Naive B cell (primary cell): ENCODE data around the gene PERM1. TPM values are rescaled to one million over a fixed set of nuclear protein-coding genes. Genes with fewer than 3 reads are reported as not detected.
"Not testable (repeated sequence)": the region's sequence is repeated elsewhere in the genome, so short reads cannot be mapped to it uniquely, and the experiment has no call there.

ENCODE experiments used
- ATAC-seq, 2 donors: fragments of 150-1000 bp; cut with Tn5 transposase; 2 replicates each; pipeline ENCODE4 v1.10.0; 2021; ENCODE audit warnings: low read depth in 2 of 2, mild to moderate bottlenecking in 2 of 2, moderate library complexity in 2 of 2
- DNase-seq: peaks from one replicate; pipeline ENCODE4 v3.0.0; 2022
- H3K27ac Mint-ChIP-seq, 6 donors: one replicate each; pipeline ENCODE4 v1.8.0; 2020 to 2022; ENCODE audit warnings: mild to moderate bottlenecking in 6 of 6, mixed read lengths in 6 of 6, moderate library complexity in 5 of 6, inconsistent platforms in 2 of 6
- H3K27me3 Mint-ChIP-seq, 3 donors: one replicate each; pipeline ENCODE4 v1.8.0; 2021 to 2022; ENCODE audit warnings: mixed read lengths in 3 of 3, mild to moderate bottlenecking in 1 of 3
- H3K36me3 Mint-ChIP-seq, 2 donors: one replicate each; pipeline ENCODE4 v1.8.0; 2020 to 2022; ENCODE audit warnings: mixed read lengths in 2 of 2, inconsistent platforms in 1 of 2, mild to moderate bottlenecking in 1 of 2
- H3K4me1 Mint-ChIP-seq, 3 donors: one replicate each; pipeline ENCODE4 v1.8.0; 2020 to 2022; ENCODE audit warnings: mixed read lengths in 3 of 3, inconsistent platforms in 1 of 3, mild to moderate bottlenecking in 1 of 3, moderate library complexity in 1 of 3
- H3K4me3 Mint-ChIP-seq, 8 donors: one replicate each; pipeline ENCODE4 v1.8.0; 2020 to 2022; ENCODE audit warnings: mild to moderate bottlenecking in 8 of 8, mixed read lengths in 8 of 8, moderate library complexity in 8 of 8, inconsistent platforms in 2 of 8
- H3K9me3 Mint-ChIP-seq, 7 donors: one replicate each; pipeline ENCODE4 v1.8.0; 2020 to 2022; ENCODE audit warnings: mixed read lengths in 7 of 7, mild to moderate bottlenecking in 5 of 7, inconsistent platforms in 2 of 7, moderate library complexity in 1 of 7
- polyA plus RNA-seq, 6 donors: library from polyadenylated mRNA; unstranded; fragments of 300-500 nt; fragmentation: Illumina TruSeq; gene quantifications; one replicate each; pipeline ENCODE4 v1.2.3, GENCODE V29; 2021; ENCODE audit warnings: low read depth in 6 of 6

Gene PERM1
- polyA plus RNA-seq, 6 donors from 2014 or later = not detected

DNA sequence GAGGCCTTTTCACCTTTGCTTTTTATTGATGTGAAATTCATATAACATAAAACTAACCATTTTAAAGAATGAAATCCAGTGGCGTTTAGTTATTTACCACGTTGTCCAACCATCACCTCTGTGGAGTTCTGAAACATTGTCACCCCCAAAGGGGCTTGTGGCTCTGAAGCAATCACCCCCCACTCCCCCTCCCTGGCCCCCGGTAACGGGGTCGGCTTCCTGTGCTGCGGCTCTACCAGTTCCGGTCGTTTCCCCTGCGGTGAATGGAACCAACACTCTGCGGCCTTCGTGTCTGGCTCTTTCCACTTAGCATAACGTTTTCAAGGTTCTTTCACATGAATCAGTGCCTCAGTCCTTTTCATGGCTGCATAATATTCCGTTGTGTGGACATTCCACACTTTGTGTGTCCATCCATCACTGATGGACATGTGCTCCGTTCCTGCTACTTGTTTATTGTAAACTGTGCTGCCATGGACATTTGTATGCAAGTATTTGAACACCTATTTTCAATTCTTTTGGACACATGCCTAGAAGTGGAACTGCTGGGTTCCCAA, 29.6 kb upstream of the PERM1 start:
- DNase-seq (no peak), ATAC-seq (no peak)
- H3K4me1 Mint-ChIP-seq = peaks cover 11 to 28% (median 26%) of the 10 kb centered on the region in 3 donors
- H3K9me3 Mint-ChIP-seq = no peaks in the 10 kb centered on the region
- H3K27ac Mint-ChIP-seq = peak overlapping the region in 1 of 6 donors; percentile 27
- no peaks in the 10 kb centered on the region for H3K36me3 Mint-ChIP-seq
- peaks cover 4 to 16% (median 12%) of the 10 kb centered on the region in 3 donors for H3K27me3 Mint-ChIP-seq
- H3K4me3 Mint-ChIP-seq = peak overlapping the region in 3 of 8 donors; percentile 5 to 58 (median 41)

DNA sequence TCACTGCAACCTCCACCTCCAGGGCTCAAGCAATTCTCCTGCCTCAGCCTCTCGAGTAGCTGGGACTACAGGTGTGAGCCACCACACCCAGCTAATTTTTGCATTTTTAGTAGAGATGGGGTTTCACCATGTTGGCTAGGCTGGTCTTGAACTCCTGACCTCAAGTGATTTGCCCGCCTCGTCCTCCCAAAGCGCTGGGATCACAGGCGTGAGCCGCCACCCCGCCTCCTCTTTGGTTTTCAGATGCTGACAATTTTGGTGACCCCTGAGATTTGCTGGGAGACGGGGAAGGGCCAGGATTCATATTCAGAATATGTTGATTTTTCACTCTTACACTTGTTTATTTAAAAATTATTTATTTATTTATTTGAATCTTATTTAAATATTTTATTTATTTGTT, 28.2 kb upstream of the PERM1 start:
- H3K4me3 Mint-ChIP-seq, H3K9me3 Mint-ChIP-seq, DNase-seq, ATAC-seq, H3K27ac Mint-ChIP-seq, H3K36me3 Mint-ChIP-seq: not testable (repeated sequence)
- peaks cover 13 to 30% (median 27%) of the 10 kb centered on the region in 3 donors for H3K4me1 Mint-ChIP-seq
- H3K27me3 Mint-ChIP-seq = peaks cover 14 to 29% (median 16%) of the 10 kb centered on the region in 3 donors

DNA sequence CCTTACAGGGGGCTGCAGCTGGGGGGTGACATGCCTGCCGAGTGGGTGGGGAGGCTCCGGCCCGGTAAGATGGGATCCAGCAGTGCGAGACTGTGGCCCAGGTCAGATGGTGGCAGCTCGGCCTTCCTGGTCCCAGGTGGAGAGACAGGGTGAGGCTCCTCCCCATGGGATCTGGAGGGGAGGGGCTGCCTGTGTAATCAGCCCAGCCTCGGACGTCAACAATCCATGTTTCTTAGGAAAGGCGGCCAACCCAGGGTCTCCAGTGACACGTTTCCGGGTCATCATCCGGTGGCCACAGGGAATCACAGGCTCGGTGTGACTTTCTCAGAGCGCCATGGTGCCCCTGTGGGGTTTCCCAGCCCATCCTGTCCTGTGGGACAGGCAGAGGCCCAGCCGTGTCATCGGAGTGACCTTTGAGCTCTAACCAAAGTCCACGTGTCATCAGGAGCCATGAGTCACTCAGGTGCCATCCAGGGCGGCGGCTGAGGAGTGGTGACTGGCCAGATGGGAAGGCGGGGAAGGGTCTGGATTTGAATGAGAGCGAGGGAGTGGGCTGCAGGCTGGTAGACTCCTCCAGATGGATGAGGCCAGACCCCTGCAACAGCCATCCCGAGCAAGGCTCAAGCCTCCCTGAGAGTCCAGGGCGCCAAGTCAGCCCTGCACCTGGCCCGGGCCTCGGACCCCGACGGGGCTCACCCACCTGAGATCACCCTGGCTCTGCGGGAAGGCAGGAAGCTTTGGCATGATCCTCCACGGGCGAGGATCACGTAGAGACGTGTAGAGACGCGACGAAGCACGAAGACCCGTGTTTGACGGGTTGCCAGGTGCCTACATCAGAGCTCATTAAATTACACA, 24.6 kb upstream of the PERM1 start:
- ATAC-seq = no peak
- no peak for DNase-seq

DNA sequence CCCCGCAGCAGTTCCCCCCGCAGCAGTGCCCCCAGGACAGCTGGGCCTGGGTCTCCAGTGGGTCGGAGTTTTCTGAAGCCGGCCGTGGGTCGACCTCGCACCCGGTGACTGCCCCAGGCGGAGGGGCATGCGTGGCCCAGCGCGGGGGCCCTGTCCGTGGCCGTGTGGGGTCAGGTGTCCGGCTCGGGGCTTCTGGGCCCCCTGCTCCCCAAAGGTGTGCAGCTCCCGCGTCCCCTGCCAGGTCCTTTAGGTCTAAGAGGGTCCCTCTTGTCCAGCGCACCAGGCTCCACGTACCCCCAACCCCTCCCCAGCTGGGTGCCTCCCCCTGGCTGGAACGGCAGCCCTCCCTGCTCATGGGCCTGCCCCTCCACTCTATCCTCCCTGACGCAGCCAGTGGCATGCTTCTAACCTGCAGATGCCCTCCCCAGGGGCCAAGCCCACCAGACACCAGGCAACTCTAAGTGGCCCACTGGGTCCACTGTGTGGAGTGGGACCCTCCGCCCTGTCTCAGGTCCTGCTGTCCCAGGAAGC, 23.9 kb upstream of the PERM1 start:
- Mint-ChIP-seq H3K36me3 (peaks cover 0 to 10% of the 10 kb centered on the region in 2 donors), H3K27me3 (peaks cover 26 to 55% (median 31%) of the 10 kb centered on the region in 3 donors), H3K4me3 (no peak overlapping the region), H3K9me3 (no peaks in the 10 kb centered on the region), H3K4me1 (peaks cover 11 to 16% (median 12%) of the 10 kb centered on the region in 3 donors), H3K27ac (no peak overlapping the region)
- ATAC-seq = no peak
- DNase-seq = no peak

More for the DNA sequence above, 24.6 kb upstream of the PERM1 start:
- Mint-ChIP-seq H3K9me3 (no peaks in the 10 kb centered on the region), H3K4me1 (peaks cover 7 to 18% (median 9%) of the 10 kb centered on the region in 3 donors), H3K27ac (no peak overlapping the region), H3K36me3 (peaks cover 0 to 10% of the 10 kb centered on the region in 2 donors), H3K4me3 (no peak overlapping the region), H3K27me3 (peaks cover 23 to 51% (median 28%) of the 10 kb centered on the region in 3 donors)

DNA sequence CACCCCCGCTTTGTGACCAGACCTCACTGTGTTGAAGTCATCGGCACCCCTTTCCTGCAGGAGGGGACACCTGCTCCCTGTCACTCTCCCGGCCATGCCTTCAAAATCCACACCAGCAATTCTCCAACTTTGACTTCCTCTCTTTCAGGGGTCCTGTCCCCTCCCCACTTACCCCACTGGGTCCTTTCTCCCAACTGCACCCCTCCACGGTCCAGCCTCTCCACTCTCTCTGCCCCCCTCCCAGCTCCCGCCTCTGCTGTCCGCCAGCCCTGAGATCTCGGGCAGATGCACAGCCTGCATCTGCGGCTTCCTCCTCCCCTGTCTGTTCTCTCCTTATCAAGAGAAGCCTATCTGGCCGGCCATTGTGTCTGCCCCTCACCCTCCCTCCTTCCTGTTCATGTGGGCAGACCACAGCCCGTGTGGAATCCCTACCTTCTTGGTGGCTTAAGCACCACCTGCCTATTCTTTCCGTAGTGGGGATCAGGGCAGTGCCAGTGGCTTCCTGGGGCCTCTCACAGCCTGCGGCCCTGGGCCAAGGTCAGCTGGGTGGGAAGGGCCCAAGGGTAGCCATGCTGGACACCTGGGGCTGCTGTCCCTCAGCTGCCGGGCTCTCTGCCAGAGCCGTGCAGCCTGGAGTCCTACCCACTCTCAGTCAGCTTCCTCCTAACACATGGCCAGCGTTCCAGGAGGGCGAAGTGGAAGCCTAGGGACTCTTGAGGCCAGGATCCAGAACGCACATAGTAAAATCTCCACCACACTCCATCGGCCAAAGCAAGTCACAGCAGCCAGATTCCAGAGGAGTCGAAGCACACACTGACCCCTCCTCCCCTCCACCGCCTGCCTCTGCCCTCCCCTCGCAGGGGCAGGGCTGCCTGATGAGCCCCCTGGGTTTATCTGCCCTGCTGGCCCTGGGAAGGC, 23.1 kb upstream of the PERM1 start:
- no peaks in the 10 kb centered on the region for H3K9me3 Mint-ChIP-seq
- peaks cover 0 to 10% of the 10 kb centered on the region in 2 donors for H3K36me3 Mint-ChIP-seq
- H3K27me3 Mint-ChIP-seq = peaks cover 29 to 59% (median 36%) of the 10 kb centered on the region in 3 donors
- peaks cover 15 to 17% (median 16%) of the 10 kb centered on the region in 3 donors for H3K4me1 Mint-ChIP-seq
- ATAC-seq = no peak
- DNase-seq = no peak
- peak overlapping the region in 1 of 8 donors; percentile 38 for H3K4me3 Mint-ChIP-seq
- peak overlapping the region in 3 of 6 donors; percentile 23 to 49 (median 49) for H3K27ac Mint-ChIP-seq

DNA sequence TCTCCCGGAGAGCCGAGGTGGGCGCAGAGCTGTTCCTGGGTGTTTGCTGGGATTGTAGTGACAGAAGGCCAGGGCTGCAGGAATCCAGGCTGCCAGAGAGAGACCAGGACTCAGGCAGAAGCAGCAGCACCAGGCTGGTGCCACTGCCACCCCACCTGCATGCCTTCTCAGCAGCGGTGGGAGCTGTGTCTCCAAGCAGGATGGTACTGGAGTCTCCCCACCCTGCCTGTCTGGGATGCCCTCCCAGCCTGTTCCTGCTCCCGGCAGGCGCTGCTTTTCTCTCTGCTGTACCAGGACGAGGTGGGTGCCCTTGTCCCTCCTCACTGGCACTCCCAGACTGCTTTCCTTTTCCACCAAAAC, 22.5 kb upstream of the PERM1 start:
- peak overlapping the region in 1 of 6 donors; percentile 49 for H3K27ac Mint-ChIP-seq
- H3K4me3 Mint-ChIP-seq = peak overlapping the region in 1 of 8 donors; percentile 38
- no peak for ATAC-seq
- peaks cover 0 to 10% of the 10 kb centered on the region in 2 donors for H3K36me3 Mint-ChIP-seq
- peaks cover 15 to 17% (median 16%) of the 10 kb centered on the region in 3 donors for H3K4me1 Mint-ChIP-seq
- H3K27me3 Mint-ChIP-seq = peaks cover 29 to 59% (median 36%) of the 10 kb centered on the region in 3 donors
- no peaks in the 10 kb centered on the region for H3K9me3 Mint-ChIP-seq
- DNase-seq = no peak

DNA sequence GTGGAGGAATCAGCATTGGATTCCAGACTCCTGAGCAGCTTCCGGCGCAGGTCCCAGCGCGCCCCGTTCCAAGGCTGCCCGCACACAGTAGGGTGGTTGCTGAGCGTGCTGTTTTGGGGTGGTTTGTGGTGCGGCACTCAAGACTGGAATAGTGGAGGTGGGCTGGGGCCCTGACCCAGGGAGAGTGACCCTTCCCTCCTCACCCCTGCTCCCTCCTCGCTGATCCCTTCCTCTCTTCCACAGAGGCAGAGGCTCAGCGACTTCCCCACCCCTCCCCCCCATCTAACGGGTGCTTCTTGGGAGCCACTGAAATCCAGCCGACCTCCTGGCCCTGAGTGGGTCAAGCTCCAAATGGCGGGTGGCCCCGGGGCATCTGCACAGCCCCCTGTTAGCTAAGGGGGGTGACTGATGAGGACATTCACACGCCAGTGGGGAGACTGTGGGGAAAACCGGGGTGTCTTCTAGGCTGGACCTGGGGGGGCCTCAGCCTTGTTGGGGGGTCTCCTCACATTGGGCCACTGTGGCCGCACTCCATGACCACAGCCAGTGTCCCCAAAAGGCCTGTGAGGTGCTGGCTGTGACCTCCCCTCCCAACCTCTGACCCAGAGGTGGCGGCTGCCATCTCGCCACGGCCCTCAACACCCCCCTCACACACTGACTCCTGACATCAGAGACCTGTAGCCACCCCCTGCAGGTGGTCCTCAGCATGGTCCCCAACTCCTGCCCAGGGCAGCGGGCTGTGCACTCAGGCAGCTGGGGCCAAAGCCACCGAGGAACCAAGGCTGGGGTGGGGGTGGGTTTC, 21.9 kb upstream of the PERM1 start:
- no peak for DNase-seq
- Mint-ChIP-seq H3K4me3 (peak overlapping the region in 1 of 8 donors; percentile 74), H3K9me3 (no peaks in the 10 kb centered on the region), H3K36me3 (peaks cover 0 to 10% of the 10 kb centered on the region in 2 donors), H3K27ac (no peak overlapping the region), H3K27me3 (peaks cover 25 to 59% (median 36%) of the 10 kb centered on the region in 3 donors), H3K4me1 (peaks cover 15 to 17% (median 16%) of the 10 kb centered on the region in 3 donors)
- no peak for ATAC-seq

DNA sequence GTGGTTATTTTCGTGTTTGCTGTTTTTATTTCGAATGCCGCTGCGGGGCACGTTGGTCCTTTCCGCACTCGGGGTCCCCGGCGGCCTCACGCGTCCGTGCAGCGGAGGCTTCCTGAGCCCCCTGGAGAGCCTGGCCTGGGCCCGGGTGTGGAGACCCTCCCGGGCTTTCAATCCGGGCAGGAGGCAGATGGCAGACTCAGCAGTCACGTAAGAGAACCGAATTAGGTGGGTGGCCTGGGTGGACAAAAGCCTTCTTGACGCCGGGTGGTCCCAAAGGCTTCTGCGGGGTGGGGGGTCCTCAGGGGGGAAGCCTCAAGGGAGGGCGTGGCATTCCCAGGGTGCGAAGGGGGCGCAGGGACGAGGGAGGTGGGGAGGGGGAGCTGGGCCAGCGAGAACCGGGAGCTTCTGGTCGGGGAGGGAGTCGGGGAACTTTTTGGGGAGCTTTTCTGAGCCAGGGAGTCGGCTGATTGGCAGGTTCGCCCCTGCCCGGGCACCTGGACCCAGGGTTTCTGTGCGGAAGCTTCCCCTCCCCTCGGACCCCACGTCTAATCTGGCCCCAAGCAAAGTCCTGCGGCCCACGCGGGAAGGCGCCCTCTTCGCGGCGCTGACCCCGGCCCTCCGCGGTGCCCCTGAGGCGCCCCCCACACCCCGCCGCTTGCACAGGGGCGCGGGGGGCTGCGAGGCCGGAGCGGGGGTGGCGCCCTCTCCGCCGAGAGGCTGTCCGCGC, 19.3 kb upstream of the PERM1 start:
- ATAC-seq (no peak), DNase-seq (no peak)
- Mint-ChIP-seq H3K36me3 (peaks cover 0 to 10% of the 10 kb centered on the region in 2 donors), H3K4me1 (peaks cover 22 to 23% (median 23%) of the 10 kb centered on the region in 3 donors), H3K4me3 (peak overlapping the region; percentile 76 to 90 (median 80)), H3K9me3 (no peaks in the 10 kb centered on the region), H3K27me3 (peaks cover 20 to 54% (median 40%) of the 10 kb centered on the region in 3 donors), H3K27ac (peak overlapping the region; percentile 94 to 98 (median 96))

DNA sequence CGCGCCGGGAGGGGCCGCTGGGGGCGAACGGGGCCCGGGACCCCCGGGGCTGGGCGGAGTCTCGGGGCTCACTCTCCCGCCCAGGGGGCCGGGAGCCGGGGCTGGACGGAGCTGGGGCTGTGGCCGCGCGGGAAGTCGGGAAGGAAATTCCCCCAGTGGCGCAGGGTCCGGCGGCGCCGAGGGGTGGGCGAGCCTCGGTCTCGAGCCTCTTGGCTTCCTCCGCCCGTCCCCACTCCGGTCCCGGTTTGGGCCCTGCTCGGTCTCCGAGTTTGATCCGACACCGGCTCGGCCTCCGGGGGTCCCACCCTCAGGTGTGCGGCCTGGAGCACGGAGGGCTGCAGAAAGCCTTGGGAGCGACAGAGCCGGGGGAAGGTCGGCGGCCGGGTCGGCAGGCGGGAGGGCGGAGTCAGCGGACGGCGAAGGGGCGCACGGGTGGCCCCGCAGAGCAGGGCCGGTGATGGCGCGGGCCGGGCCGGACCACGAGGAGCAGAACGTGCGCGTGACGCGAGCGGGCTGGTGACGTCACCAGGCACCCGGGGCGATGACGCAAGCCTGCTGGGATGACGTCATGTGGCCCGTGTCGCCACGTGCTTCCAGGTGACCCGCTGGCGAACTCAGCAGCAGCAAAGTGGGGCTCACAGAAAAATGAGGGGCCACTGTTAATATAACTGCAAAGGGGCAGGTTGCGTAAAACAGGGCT, 18.6 kb upstream of the PERM1 start:
- Mint-ChIP-seq H3K4me3 (peak overlapping the region; percentile 76 to 90 (median 80)), H3K27me3 (peaks cover 25 to 53% (median 41%) of the 10 kb centered on the region in 3 donors), H3K36me3 (peaks cover 0 to 10% of the 10 kb centered on the region in 2 donors), H3K4me1 (peaks cover 22 to 28% (median 27%) of the 10 kb centered on the region in 3 donors), H3K27ac (peak overlapping the region; percentile 94 to 98 (median 96)), H3K9me3 (no peaks in the 10 kb centered on the region)
- ATAC-seq (peak; percentile 51 to 58), DNase-seq (peak; percentile 70)

DNA sequence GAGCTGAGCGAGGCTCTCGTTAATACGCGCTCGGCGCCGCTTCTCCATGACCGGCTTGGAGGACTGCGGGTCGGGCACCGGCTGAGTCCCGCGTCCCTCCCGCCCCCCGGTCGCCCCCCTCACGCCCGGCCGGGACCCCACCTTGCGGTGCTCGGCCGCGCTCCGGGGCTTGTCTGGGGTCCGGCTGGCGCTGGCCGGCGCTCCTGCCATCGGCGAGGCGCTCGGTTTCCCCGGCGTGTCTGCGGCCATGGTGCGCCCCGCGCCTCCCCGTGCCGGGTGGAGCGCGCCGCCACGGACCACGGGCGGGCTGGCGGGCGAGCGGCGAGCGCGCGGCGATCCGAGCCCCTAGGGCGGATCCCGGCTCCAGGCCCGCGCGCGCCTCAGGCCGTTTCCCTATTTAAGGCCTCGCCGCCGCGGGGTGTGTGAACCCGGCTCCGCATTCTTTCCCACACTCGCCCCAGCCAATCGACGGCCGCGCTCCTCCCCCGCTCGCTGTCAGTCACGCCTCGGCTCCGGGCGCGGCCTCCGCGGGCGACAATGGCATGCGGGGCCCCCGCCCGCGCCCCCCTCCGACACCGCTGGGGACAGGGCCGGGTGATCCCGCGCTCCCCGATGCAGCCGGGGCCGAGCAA, 17.9 kb upstream of the PERM1 start, which contains the start of gene HES4:
TSS of gene HES4 (minus strand) at position 373 of the 632 bp plus-strand sequence. CDS start at position 249, 124 bp downstream.
- Mint-ChIP-seq H3K4me3 (peak within 1 kb of the TSS; percentile 76 to 90 (median 80)), H3K27ac (peak within 1 kb of the TSS; percentile 94 to 98 (median 96)), H3K27me3 (peaks cover 27 to 53% (median 40%) of the 10 kb centered on the region in 3 donors), H3K9me3 (no peaks in the 10 kb centered on the region), H3K36me3 (peaks cover 0 to 5% of the 10 kb centered on the region in 2 donors), H3K4me1 (peaks cover 16 to 23% (median 23%) of the 10 kb centered on the region in 3 donors)
- ATAC-seq (peak; percentile 50 to 54), DNase-seq (peak; percentile 66)
